HepG2 (cell line): Measurements from ENCODE around the gene MORC3. TPM values are rescaled to one million over a fixed set of nuclear protein-coding genes. Genes with fewer than 3 reads are reported as not detected.
A peak's percentile ranks its signal among the peaks of the same experiment; 100 is the strongest.

Experiments
- ATAC-seq: fragments of 200-7000 bp; cut with Tn5 transposase; 3 replicates; pipeline ENCODE4 v1.9.1; 2020; ENCODE audit warnings: mild to moderate bottlenecking, moderate library complexity
- BruUV-seq: library from RNA; stranded (reverse); fragments of 400-500 nt; replicated peaks from 2 replicates; lab custom pipeline; 2021; lab: Mats Ljungman, UMichigan
- CTCF ChIA-PET: fragments of 300-600 bp; formaldehyde crosslinking; extraction: SDS; loops from one replicate; lab custom pipeline; 2021; ENCODE audit warnings: low total read pairs, inconsistent platforms, low intra/inter-chr PET ratio; lab: Yijun Ruan, JAX
- POLR2A ChIA-PET: fragments of 350-600 bp; sonication (Branson Sonifier 250); formaldehyde crosslinking; loops from one replicate; lab custom pipeline; 2020; ENCODE audit warnings: antibody characterized with exemption, inconsistent platforms; lab: Yijun Ruan, JAX
- DNase-seq: peaks from one replicate; pipeline ENCODE4 v3.0.0-alpha.2; 2015; ENCODE audit warnings: low spot score
- FAIRE-seq: peaks from 3 replicates; lab custom pipeline; 2011; peaks lifted over from hg19 to GRCh38; lab: Jason Lieb, UNC
- H2AFZ ChIP-seq: one replicate; pipeline ENCODE4 v1.6.1; 2011; ENCODE audit warnings: low read length, inconsistent platforms
- H3K27ac ChIP-seq: fragments of 300-600 bp; 3 replicates; pipeline ENCODE4 v1.8.0; 2011; ENCODE audit warnings: mixed run types, mild to moderate bottlenecking, mixed read lengths, low read length, inconsistent platforms; ENCODE audit not compliant: insufficient read depth; ENCODE audit errors: extremely low read length
- H3K27me3 ChIP-seq, 2 experiments: fragments of 200-600 bp in 1 of 2; 2 replicates in 1 of 2; 3 replicates in 1 of 2; pipeline versions ENCODE4 v1.6.0 to v1.8.0; 2011; ENCODE audit warnings: low read length in 2 of 2, mild to moderate bottlenecking in 2 of 2, moderate library complexity in 2 of 2, inconsistent platforms in 1 of 2; ENCODE audit not compliant: insufficient read depth in 2 of 2, control insufficient read depth in 1 of 2
- H3K36me3 ChIP-seq, 2 experiments: fragments of 200-600 bp in 1 of 2; replicated peaks in 1 of 2; 2 replicates in 1 of 2; 3 replicates in 1 of 2; pipeline versions ENCODE4 v1.5.1 to v1.8.0; 2011; ENCODE audit warnings: low read length in 2 of 2, inconsistent platforms in 1 of 2; ENCODE audit not compliant: insufficient read depth in 2 of 2, control insufficient read depth in 1 of 2
- H3K4me1 ChIP-seq: 2 replicates; pipeline ENCODE4 v1.5.1; 2012; ENCODE audit warnings: low read length, inconsistent platforms; ENCODE audit not compliant: insufficient read depth
- H3K4me2 ChIP-seq: 2 replicates; pipeline ENCODE4 v1.6.0; 2011; ENCODE audit warnings: low read depth, low read length, inconsistent platforms
- H3K4me3 ChIP-seq, 3 experiments: fragments of 200-600 bp in 1 of 3; sonication (generic), shearing (Covaris generic) in 1 of 3; replicated peaks in 1 of 3; 2 replicates each; pipeline ENCODE4 v1.5.1; 2011 to 2016; ENCODE audit warnings: low read length in 3 of 3, inconsistent platforms in 2 of 3, low read depth in 2 of 3, mild to moderate bottlenecking in 2 of 3, control low read depth in 1 of 3, mixed read lengths in 1 of 3; ENCODE audit not compliant: insufficient read depth in 1 of 3
- H3K79me2 ChIP-seq: one replicate; pipeline ENCODE4 v1.6.1; 2011; ENCODE audit warnings: low read length, inconsistent platforms; ENCODE audit not compliant: insufficient read depth
- H3K9ac ChIP-seq: 2 replicates; pipeline ENCODE4 v1.6.0; 2011; ENCODE audit warnings: mild to moderate bottlenecking, low read depth, low read length, inconsistent platforms; ENCODE audit not compliant: insufficient read depth
- H3K9me3 ChIP-seq: 2 replicates; pipeline ENCODE4 v1.5.1; 2012; ENCODE audit warnings: mild to moderate bottlenecking, low read length
- H4K20me1 ChIP-seq: 2 replicates; pipeline ENCODE4 v1.6.0; 2011; ENCODE audit warnings: inconsistent platforms, mild to moderate bottlenecking, low read length, moderate library complexity; ENCODE audit not compliant: insufficient read depth
- ATF2 ChIP-seq: sonication (generic); formaldehyde crosslinking; IDR thresholded peaks from 2 replicates; pipeline ENCODE4 v1.4.0; 2020; ENCODE audit warnings: missing genetic modification reagents
- FOXC1 ChIP-seq: sonication (generic); formaldehyde crosslinking; IDR thresholded peaks from 2 replicates; pipeline ENCODE4 v1.8.0; 2022; ENCODE audit warnings: mild to moderate bottlenecking, missing genetic modification reagents, borderline replicate concordance
- GTF3A ChIP-seq: sonication (generic); formaldehyde crosslinking; conservative IDR thresholded peaks from 2 replicates; pipeline ENCODE4 v1.4.0; 2020; ENCODE audit warnings: mild to moderate bottlenecking, missing genetic modification reagents
- NR0B2 ChIP-seq: sonication (generic); formaldehyde crosslinking; IDR thresholded peaks from 2 replicates; pipeline ENCODE4 v1.4.0; 2020; ENCODE audit warnings: mild to moderate bottlenecking, missing genetic modification reagents
- ZNF768 ChIP-seq: sonication (generic); formaldehyde crosslinking; IDR thresholded peaks from 2 replicates; pipeline ENCODE4 v1.4.0; 2020; ENCODE audit warnings: missing genetic modification reagents
- WGBS: methylation state at CpG from one replicate; pipeline ENCODE4 v1.1.6; 2017; ENCODE audit warnings: low lambda C conversion rate; 5-methylcytosine and 5-hydroxymethylcytosine counted together
- in situ Hi-C: cut with HindIII; loops from 2 replicates; pipeline ENCODE4 v1.10.0; 2017; ENCODE audit warnings: low pct_unique_long_range_greater_than_20kb; ENCODE audit not compliant: extremely low pct_ligation_motif_present
- intact Hi-C: fragments of 100-400 bp; cut with micrococcal nuclease; formaldehyde crosslinking; loops from one replicate; pipeline ENCODE4 v1.10.0; 2022; ENCODE audit not compliant: unreplicated experiment
- polyA plus RNA-seq, 8 experiments: library from polyadenylated mRNA; depleted of rRNA in 3 of 8; stranded (reverse) in 7 of 8; unstranded in 1 of 8; fragments of >200 nt; fragmentation: Illumina TruSeq in 4 of 8; extraction: Trizol in 4 of 8; gene quantifications; 2 replicates each; pipeline versions ENCODE4 v1.2.1 to v1.2.3, GENCODE V29; 2011 to 2016; ENCODE audit warnings: low read depth in 4 of 8, missing spikeins in 1 of 8, mixed read lengths in 1 of 8; ENCODE audit not compliant: insufficient read depth in 1 of 8
- small RNA-seq, 3 experiments: library from RNA; depleted of rRNA; stranded (forward); fragments of <200 nt; gene quantifications; one replicate each; pipeline ENCODE3, GENCODE V24; 2012; ENCODE audit warnings: low read depth in 2 of 3, low replicate concordance in 1 of 3; ENCODE audit not compliant: insufficient read length in 3 of 3, insufficient read depth in 2 of 3
- total RNA-seq, 5 experiments: library from RNA; depleted of rRNA; stranded (reverse); fragments of >200 nt; fragmentation: Illumina TruSeq; extraction: Trizol; gene quantifications; 2 replicates each; pipeline ENCODE4 v1.2.3, GENCODE V29; 2016; ENCODE audit warnings: low read depth in 1 of 5

MORC3 gene
- total and polyA plus RNA-seq, 2 of the 13 experiments (the other 11 are each of a cell fraction or from before 2014, with no cell fraction given): 12.9 to 19.5 TPM

- no TSS peak for BruUV-seq
- ChIA-PET CTCF (no interaction called here), POLR2A (no interaction called here)
- intact Hi-C loops (loop anchor here (5.0 kb wide), 1 partner anchor 503 kb away; no protein-coding TSS in a partner anchor), in situ Hi-C loops (loop anchor here (5.0 kb wide), 1 partner anchor 168 kb away; no protein-coding TSS in a partner anchor)
- Histone ChIP-seq H3K36me3 (no peaks in the 10 kb centered on the region), H4K20me1 (no peaks in the 10 kb centered on the region), H3K4me2 (no peak overlapping the region), H3K27me3 (no peaks in the 10 kb centered on the region), H3K4me3 (no peak overlapping the region), H3K27ac (no peak overlapping the region), H3K79me2 (no peaks in the 10 kb centered on the region), H2AFZ (no peak overlapping the region), H3K4me1 (peaks cover 14% of the 10 kb centered on the region), H3K9me3 (no peaks in the 10 kb centered on the region), H3K9ac (no peak overlapping the region)
- no peak for TF ChIP-seq FOXC1 (CRISPR knock-in tag)
- peak; percentile 89 for TF ChIP-seq ZNF768 (CRISPR knock-in tag)
- no peak for DNase-seq
- no peak for FAIRE-seq
- WGBS: 95% methylated on average over 7 of the region's 8 CpGs
- no peak for ATAC-seq
Measured at GRCh38 chr21:36424592-36424991, 104.6 kb downstream of the MORC3 start.

- BruUV-seq: no TSS peak
- Histone ChIP-seq H3K4me1 (peaks cover 21% of the 10 kb centered on the region), H3K9ac (no peak overlapping the region), H3K4me3 (no peak overlapping the region), H3K9me3 (no peaks in the 10 kb centered on the region), H3K79me2 (no peaks in the 10 kb centered on the region), H3K27me3 (no peaks in the 10 kb centered on the region), H3K4me2 (no peak overlapping the region), H3K36me3 (no peaks in the 10 kb centered on the region), H2AFZ (no peak overlapping the region), H3K27ac (no peak overlapping the region), H4K20me1 (no peaks in the 10 kb centered on the region)
- in situ Hi-C loops: no loop called here
- intact Hi-C loops: no loop called here
- POLR2A ChIA-PET: no interaction called here
- no peak for TF ChIP-seq GTF3A (CRISPR knock-in tag)
- no peak for TF ChIP-seq NR0B2 (CRISPR knock-in tag)
- TF ChIP-seq ATF2 (CRISPR knock-in tag): no peak
- DNase-seq (no peak), FAIRE-seq (no peak), ATAC-seq (no peak)
- 81% methylated on average over 9 of the region's 9 CpGs for WGBS
- CTCF ChIA-PET: no interaction called here
Measured at GRCh38 chr21:36425286-36425685, 105.3 kb downstream of the MORC3 start.

Small RNA genes within 50 kb of the gene (small RNA-seq; reads per million reads assigned to genes)
- gene ATP5MFP1: 0 reads per million in 3 experiments

Other genes starting within 250 kb of the MORC3 start
- gene CBR3, start 185.1 kb upstream of the MORC3 start, total RNA-seq (2016; rRNA removed; fragmentation: Illumina TruSeq; extraction: Trizol): not detected in 2 replicates
- not detected in 2 replicates for gene CBR3, start 185.1 kb upstream of the MORC3 start, polyA plus RNA-seq (2011; rRNA removed)
- 2.8 and 3.0 TPM in 2 replicates for gene DOP1B, start 163.4 kb upstream of the MORC3 start, total RNA-seq (2016; rRNA removed; fragmentation: Illumina TruSeq; extraction: Trizol)
- 2.3 and 3.2 TPM in 2 replicates for gene DOP1B, start 163.4 kb upstream of the MORC3 start, polyA plus RNA-seq (2011; rRNA removed)
- gene CHAF1B, start 65.2 kb downstream of the MORC3 start, total RNA-seq (2016; rRNA removed; fragmentation: Illumina TruSeq; extraction: Trizol): 14.1 and 18.5 TPM in 2 replicates
- 3.8 and 5.1 TPM in 2 replicates for gene CHAF1B, start 65.2 kb downstream of the MORC3 start, polyA plus RNA-seq (2011; rRNA removed)
- gene CLDN14, start 159.9 kb downstream of the MORC3 start, total RNA-seq (2016; rRNA removed; fragmentation: Illumina TruSeq; extraction: Trizol): 0.77 and 1.1 TPM in 2 replicates
- 1.4 and 3.7 TPM in 2 replicates for gene CLDN14, start 159.9 kb downstream of the MORC3 start, polyA plus RNA-seq (2011; rRNA removed)